Transverse colon (tissue), 4 donors: ENCODE data around the gene SLC8A3.

Experiments used
- CTCF ChIP-seq, 5 experiments: fragments of 200-600 bp in 3 of 5; fragments of 450-650 bp in 2 of 5; sonication (generic) in 3 of 5; IDR thresholded peaks; 1 replicate in 2 of 5; 2 replicates in 3 of 5; pipeline ENCODE4 v1.5.1; 2016 to 2017; ENCODE audit warnings: antibody characterized with exemption in 5 of 5, inconsistent platforms in 3 of 5, mild to moderate bottlenecking in 2 of 5, moderate library complexity in 1 of 5
- POLR2A ChIP-seq: fragments of 450-650 bp; IDR thresholded peaks from one replicate; pipeline ENCODE4 v1.6.1; 2016; ENCODE audit warnings: antibody characterized with exemption, mild to moderate bottlenecking, moderate library complexity
- POLR2AphosphoS5 ChIP-seq, 3 donors: sonication (generic); formaldehyde crosslinking; IDR thresholded peaks; one replicate each; pipeline ENCODE4 v1.6.1; 2016; ENCODE audit warnings: antibody characterized with exemption in 3 of 3

- no peak for TF ChIP-seq CTCF (IDR thresholded peaks at IDR 0.05)
- no peak for TF ChIP-seq POLR2A
- TF ChIP-seq POLR2AphosphoS5 (IDR thresholded peaks at IDR 0.05), result no peak
Observed at GRCh38 chr14:70082394-70082793, 106.4 kb downstream of the SLC8A3 start.
